H9 (cell line): ENCODE data around the gene PMS1. TPM values are rescaled to one million over a fixed set of nuclear protein-coding genes. Genes with fewer than 3 reads are reported as not detected.

Experiments
- DNase-seq: peaks from one replicate; pipeline ENCODE4 v3.0.0-alpha.2; 2017
- H2AFZ ChIP-seq: one replicate; pipeline ENCODE4 v1.6.1; 2013; ENCODE audit warnings: mild to moderate bottlenecking, low read length, control low read depth, moderate library complexity
- H2AK5ac ChIP-seq: 2 replicates; pipeline ENCODE4 v1.6.1; 2013; ENCODE audit warnings: low read length, control low read depth, mixed read lengths; ENCODE audit not compliant: insufficient read length
- H2BK120ac ChIP-seq: one replicate; pipeline ENCODE4 v1.6.1; 2013; ENCODE audit warnings: low read depth, mild to moderate bottlenecking, low read length, control low read depth, inconsistent platforms; ENCODE audit not compliant: poor library complexity, severe bottlenecking
- H2BK12ac ChIP-seq: 2 replicates; pipeline ENCODE4 v1.6.1; 2013; ENCODE audit warnings: low read length, control low read depth, mixed read lengths, low read depth; ENCODE audit not compliant: insufficient read length
- H2BK15ac ChIP-seq: 2 replicates; pipeline ENCODE4 v1.6.1; 2013; ENCODE audit warnings: low read depth, low read length, control low read depth
- H2BK20ac ChIP-seq: one replicate; pipeline ENCODE4 v1.6.1; 2013; ENCODE audit warnings: low read depth, mild to moderate bottlenecking, low read length, control low read depth, inconsistent platforms; ENCODE audit not compliant: poor library complexity, severe bottlenecking
- H2BK5ac ChIP-seq: 2 replicates; pipeline ENCODE4 v1.6.1; 2013; ENCODE audit warnings: low read length, control low read depth, mixed read lengths; ENCODE audit not compliant: insufficient read length
- H3K14ac ChIP-seq: 2 replicates; pipeline ENCODE4 v1.6.1; 2013; ENCODE audit warnings: low read length, control low read depth; ENCODE audit not compliant: insufficient read depth
- H3K18ac ChIP-seq: 2 replicates; pipeline ENCODE4 v1.6.1; 2013; ENCODE audit warnings: low read depth, mild to moderate bottlenecking, mixed read lengths, low read length, control low read depth; ENCODE audit not compliant: insufficient read length
- H3K23ac ChIP-seq: 2 replicates; pipeline ENCODE4 v1.6.1; 2013; ENCODE audit warnings: low read length, control low read depth, mixed read lengths, low read depth; ENCODE audit not compliant: insufficient read length
- H3K23me2 ChIP-seq: 2 replicates; pipeline ENCODE4 v1.6.1; 2013; ENCODE audit warnings: low read depth, mild to moderate bottlenecking, mixed read lengths, low read length, control low read depth; ENCODE audit not compliant: insufficient read length, poor library complexity, severe bottlenecking
- H3K27ac ChIP-seq: 2 replicates; pipeline ENCODE4 v1.5.1; 2013; ENCODE audit warnings: low read length, control low read depth, mixed read lengths, low read depth; ENCODE audit not compliant: insufficient read length
- H3K27me3 ChIP-seq: 2 replicates; pipeline ENCODE4 v1.6.1; 2013; ENCODE audit warnings: low read length, control low read depth, inconsistent platforms; ENCODE audit not compliant: insufficient read depth
- H3K4ac ChIP-seq: 2 replicates; pipeline ENCODE4 v1.6.1; 2013; ENCODE audit warnings: low read depth, mild to moderate bottlenecking, control low read depth, inconsistent platforms, low read length, moderate library complexity
- H3K4me1 ChIP-seq: 2 replicates; pipeline ENCODE4 v1.6.1; 2013; ENCODE audit warnings: low read length, control low read depth, inconsistent platforms; ENCODE audit not compliant: insufficient read depth
- H3K4me2 ChIP-seq: 2 replicates; pipeline ENCODE4 v1.6.1; 2013; ENCODE audit warnings: low read length, control low read depth, mixed read lengths; ENCODE audit not compliant: insufficient read length, insufficient read depth
- H3K56ac ChIP-seq: 2 replicates; pipeline ENCODE4 v1.6.1; 2013; ENCODE audit warnings: low read depth, mild to moderate bottlenecking, mixed read lengths, low read length, control low read depth; ENCODE audit not compliant: insufficient read length
- H3K79me1 ChIP-seq: 2 replicates; pipeline ENCODE4 v1.6.1; 2013; ENCODE audit warnings: low read depth, mild to moderate bottlenecking, moderate library complexity, low read length, control low read depth, inconsistent platforms; ENCODE audit not compliant: insufficient read depth, poor library complexity, severe bottlenecking
- H3K79me2 ChIP-seq: 2 replicates; pipeline ENCODE4 v1.6.1; 2013; ENCODE audit warnings: low read length, control low read depth, inconsistent platforms; ENCODE audit not compliant: insufficient read depth
- H3K9ac ChIP-seq: 2 replicates; pipeline ENCODE4 v1.6.1; 2013; ENCODE audit warnings: low read length, control low read depth, mixed read lengths; ENCODE audit not compliant: insufficient read length; ENCODE audit errors: extremely low read depth
- H3K9me3 ChIP-seq: one replicate; pipeline ENCODE4 v1.6.1; 2013; ENCODE audit warnings: low read depth, low read length, inconsistent platforms; ENCODE audit not compliant: control insufficient read depth
- H3T11ph ChIP-seq: one replicate; pipeline ENCODE4 v1.6.1; 2013; ENCODE audit warnings: mild to moderate bottlenecking, low read length, control low read depth, inconsistent platforms
- H4K20me1 ChIP-seq: one replicate; pipeline ENCODE4 v1.6.1; 2013; ENCODE audit not compliant: control insufficient read depth, insufficient read length, insufficient read depth
- H4K5ac ChIP-seq: 2 replicates; pipeline ENCODE4 v1.6.1; 2013; ENCODE audit warnings: low read depth, mild to moderate bottlenecking, mixed read lengths, low read length, control low read depth; ENCODE audit not compliant: insufficient read length
- H4K8ac ChIP-seq: replicated peaks from 2 replicates; pipeline ENCODE4 v1.6.1; 2013; ENCODE audit warnings: low read length, control low read depth, mixed read lengths, low read depth; ENCODE audit not compliant: insufficient read length
- H4K91ac ChIP-seq: 2 replicates; pipeline ENCODE4 v1.6.1; 2013; ENCODE audit warnings: low read depth, mild to moderate bottlenecking, moderate library complexity, mixed read lengths, low read length, control low read depth; ENCODE audit not compliant: insufficient read length
- H3K27ac Mint-ChIP-seq, 3 experiments: 2 replicates in 2 of 3; 3 replicates in 1 of 3; pipeline ENCODE4 v1.8.0; 2020 to 2021; ENCODE audit warnings: mixed read lengths in 3 of 3, mild to moderate bottlenecking in 1 of 3, moderate library complexity in 1 of 3
- H3K27me3 Mint-ChIP-seq: 2 replicates; pipeline ENCODE4 v1.8.0; 2021; ENCODE audit warnings: low read depth, mild to moderate bottlenecking, moderate library complexity, mixed read lengths
- H3K36me3 Mint-ChIP-seq, 3 experiments: 2 replicates in 2 of 3; 3 replicates in 1 of 3; pipeline ENCODE4 v1.8.0; 2020 to 2021; ENCODE audit warnings: low read depth in 3 of 3, mixed read lengths in 3 of 3; ENCODE audit not compliant: insufficient read depth in 1 of 3
- H3K4me1 Mint-ChIP-seq, 2 experiments: 2 replicates each; pipeline ENCODE4 v1.8.0; 2020; ENCODE audit warnings: mixed read lengths in 2 of 2
- H3K4me3 Mint-ChIP-seq, 2 experiments: 2 replicates in 1 of 2; 3 replicates in 1 of 2; pipeline ENCODE4 v1.8.0; 2020 to 2021; ENCODE audit warnings: mild to moderate bottlenecking in 2 of 2, mixed read lengths in 2 of 2, moderate library complexity in 1 of 2
- H3K9me3 Mint-ChIP-seq, 2 experiments: 2 replicates in 1 of 2; 3 replicates in 1 of 2; pipeline ENCODE4 v1.8.0; 2020; ENCODE audit warnings: mild to moderate bottlenecking in 2 of 2, mixed read lengths in 2 of 2, moderate library complexity in 1 of 2
- CTCF ChIP-seq: fragments of 200-600 bp; sonication (generic); conservative IDR thresholded peaks from 3 replicates; pipeline ENCODE4 v1.8.0; 2021; ENCODE audit warnings: antibody characterized with exemption, mild to moderate bottlenecking
- WGBS: extraction: QIAGEN DNeasy Blood & Tissue Kit; methylation state at CpG from one replicate; pipeline ENCODE4 v1.1.7; 2013; ENCODE audit warnings: missing lambda C conversion rate, low lambda C conversion rate, mixed read lengths; ENCODE audit not compliant: insufficient read length; ENCODE audit errors: extremely low coverage; 5-methylcytosine and 5-hydroxymethylcytosine counted together
- total RNA-seq: library from RNA; stranded (reverse); gene quantifications from 2 replicates; pipeline ENCODE4 v1.2.1, GENCODE V29; 2021

The PMS1 gene
- total RNA-seq, 1 experiment from 2014 or later, result 47.2 TPM

GRCh38 chr2:189798312-189799029 is 14.2 kb downstream of the PMS1 start:
- no peak overlapping the region for H3K23ac ChIP-seq
- no peak overlapping the region for H2BK120ac ChIP-seq
- no peaks in the 10 kb centered on the region for H3K79me2 ChIP-seq
- no peaks in the 10 kb centered on the region for H3K4me1 ChIP-seq
- no peak overlapping the region for H3K9ac ChIP-seq
- H3K9me3 ChIP-seq, result no peaks in the 10 kb centered on the region
- WGBS, result no CpG with 5 or more reads among the region's 4 CpGs
- no peaks in the 10 kb centered on the region for H3K27me3 Mint-ChIP-seq
- H3K4ac ChIP-seq, result no peak overlapping the region
- H3K56ac ChIP-seq, result no peak overlapping the region
- H3K27me3 ChIP-seq, result no peaks in the 10 kb centered on the region
- H2AK5ac ChIP-seq, result no peak overlapping the region
- H3K27ac ChIP-seq, result no peak overlapping the region
- H4K20me1 ChIP-seq, result no peaks in the 10 kb centered on the region
- no peak overlapping the region for H2BK20ac ChIP-seq
- no peak overlapping the region for H2BK12ac ChIP-seq
- H2BK15ac ChIP-seq, result no peak overlapping the region
- no peak for DNase-seq
- no peaks in the 10 kb centered on the region for H3K9me3 Mint-ChIP-seq
- H3K18ac ChIP-seq, result no peak overlapping the region
- H4K8ac ChIP-seq, result no peak overlapping the region
- no peak overlapping the region for H4K5ac ChIP-seq
- no peaks in the 10 kb centered on the region for H3K4me1 Mint-ChIP-seq
- H3K36me3 Mint-ChIP-seq, result peaks cover 13 to 49% (median 41%) of the 10 kb centered on the region in 3 experiments; a peak in 6 of 7 replicates
- H3K4me3 Mint-ChIP-seq, result no peak overlapping the region
- no peaks in the 10 kb centered on the region for H3K23me2 ChIP-seq
- H3T11ph ChIP-seq, result no peak overlapping the region
- no peak overlapping the region for H2AFZ ChIP-seq
- no peak overlapping the region for H2BK5ac ChIP-seq
- H4K91ac ChIP-seq, result no peak overlapping the region
- no peaks in the 10 kb centered on the region for H3K79me1 ChIP-seq
- no peak overlapping the region for H3K4me2 ChIP-seq
- no peak overlapping the region for H3K27ac Mint-ChIP-seq
- TF ChIP-seq CTCF, result peak; percentile 53
- H3K14ac ChIP-seq, result no peak overlapping the region
